ENCODE measurements around the gene VPS51.
"Not testable (repeated sequence)": the region's sequence is repeated elsewhere in the genome, so short reads cannot be mapped to it uniquely, and the experiment has no call there.

The VPS51 gene

DNA sequence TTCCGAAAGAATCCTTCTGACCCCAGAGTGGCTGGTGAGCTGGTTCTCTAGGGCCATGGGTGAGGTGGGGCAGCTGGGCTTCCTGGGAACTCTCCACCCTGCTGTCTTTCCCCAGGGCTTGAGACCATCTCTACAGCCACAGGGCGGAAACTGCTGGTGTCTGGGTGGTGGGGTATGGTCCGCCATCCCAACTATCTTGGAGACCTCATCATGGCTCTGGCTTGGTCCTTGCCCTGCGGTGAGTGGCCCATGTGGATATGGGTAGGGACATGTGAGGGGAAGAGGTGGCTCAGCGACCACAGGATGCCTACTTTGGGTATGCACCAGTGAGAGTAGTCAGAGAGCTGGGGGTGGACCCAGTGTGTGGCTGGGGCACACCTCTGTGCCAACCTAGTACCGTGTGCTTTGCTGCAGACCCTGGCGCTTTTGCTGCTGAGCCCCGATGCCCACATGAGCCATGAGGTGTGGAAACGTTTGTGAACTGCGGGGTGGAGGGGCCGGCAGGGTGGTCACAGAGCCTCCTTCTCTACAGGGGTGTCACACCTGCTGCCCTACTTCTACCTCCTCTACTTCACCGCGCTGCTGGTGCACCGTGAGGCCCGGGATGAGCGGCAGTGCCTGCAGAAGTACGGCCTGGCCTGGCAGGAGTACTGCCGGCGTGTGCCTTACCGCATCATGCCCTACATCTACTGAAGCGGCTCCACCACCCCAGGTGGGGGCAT lies 19.5 kb downstream of the VPS51 start:
- no peak overlapping the region for H3K4me3 ChIP-seq (ENCODE audit: low read depth, low read length)
- TF ChIP-seq, protein P1, sequence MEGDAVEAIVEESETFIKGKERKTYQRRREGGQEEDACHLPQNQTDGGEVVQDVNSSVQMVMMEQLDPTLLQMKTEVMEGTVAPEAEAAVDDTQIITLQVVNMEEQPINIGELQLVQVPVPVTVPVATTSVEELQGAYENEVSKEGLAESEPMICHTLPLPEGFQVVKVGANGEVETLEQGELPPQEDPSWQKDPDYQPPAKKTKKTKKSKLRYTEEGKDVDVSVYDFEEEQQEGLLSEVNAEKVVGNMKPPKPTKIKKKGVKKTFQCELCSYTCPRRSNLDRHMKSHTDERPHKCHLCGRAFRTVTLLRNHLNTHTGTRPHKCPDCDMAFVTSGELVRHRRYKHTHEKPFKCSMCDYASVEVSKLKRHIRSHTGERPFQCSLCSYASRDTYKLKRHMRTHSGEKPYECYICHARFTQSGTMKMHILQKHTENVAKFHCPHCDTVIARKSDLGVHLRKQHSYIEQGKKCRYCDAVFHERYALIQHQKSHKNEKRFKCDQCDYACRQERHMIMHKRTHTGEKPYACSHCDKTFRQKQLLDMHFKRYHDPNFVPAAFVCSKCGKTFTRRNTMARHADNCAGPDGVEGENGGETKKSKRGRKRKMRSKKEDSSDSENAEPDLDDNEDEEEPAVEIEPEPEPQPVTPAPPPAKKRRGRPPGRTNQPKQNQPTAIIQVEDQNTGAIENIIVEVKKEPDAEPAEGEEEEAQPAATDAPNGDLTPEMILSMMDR (IDR thresholded peaks at IDR 0.05; ENCODE audit: low read depth, low read length): no peak
- TF ChIP-seq POLR2A (IDR thresholded peaks at IDR 0.05; ENCODE audit: extremely low read depth, insufficient read length) (no peak), MYC (IDR thresholded peaks at IDR 0.05; ENCODE audit: low read depth, low read length) (no peak)
- TF ChIP-seq, protein P2, sequence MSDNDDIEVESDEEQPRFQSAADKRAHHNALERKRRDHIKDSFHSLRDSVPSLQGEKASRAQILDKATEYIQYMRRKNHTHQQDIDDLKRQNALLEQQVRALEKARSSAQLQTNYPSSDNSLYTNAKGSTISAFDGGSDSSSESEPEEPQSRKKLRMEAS (IDR thresholded peaks at IDR 0.05; ENCODE audit: low read depth, low read length): no peak
- peak; percentile 12 for DNase-seq (ENCODE audit: low read depth)

DNA sequence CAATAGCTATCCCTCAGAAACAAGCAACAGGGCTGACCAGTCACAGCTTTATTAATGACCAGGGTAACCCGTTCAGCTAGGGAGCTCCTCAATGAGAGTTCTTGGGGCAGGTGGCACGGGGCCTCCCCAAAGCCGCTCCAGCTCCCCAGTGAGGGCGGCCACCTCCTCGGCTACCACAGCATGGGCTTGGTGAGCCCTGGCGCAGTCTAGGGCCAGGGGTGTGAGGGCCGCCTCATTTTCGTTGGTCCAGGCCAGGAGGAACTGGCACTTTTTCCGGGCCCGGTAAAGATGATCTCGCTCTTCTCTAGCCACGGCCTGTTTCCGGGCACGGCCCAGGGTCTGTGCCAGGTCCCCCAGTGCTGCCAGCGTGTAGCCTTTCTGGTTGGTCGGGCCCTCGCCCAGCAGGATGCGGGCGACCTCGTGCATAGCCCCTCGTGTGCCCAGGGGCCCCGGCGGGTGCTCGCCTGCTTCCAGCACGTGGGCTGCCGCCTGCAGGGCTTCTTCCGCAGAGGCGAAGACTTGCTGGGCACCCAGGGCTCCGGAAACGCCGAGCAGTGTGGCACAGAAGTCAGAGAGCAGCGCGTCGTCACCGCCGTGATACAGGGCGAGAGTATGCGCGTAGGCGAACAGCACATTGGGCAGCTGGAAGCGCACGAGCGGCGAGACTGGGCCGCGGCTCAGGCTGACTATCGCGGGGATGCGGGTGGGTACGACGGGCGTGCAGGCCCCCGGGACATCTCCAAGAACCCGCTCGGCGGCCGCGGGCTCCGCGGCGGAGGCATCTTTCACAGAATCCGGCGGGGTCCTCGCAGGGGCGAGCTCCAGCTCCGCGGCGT lies 20.6 kb downstream of the VPS51 start:
- TF ChIP-seq MYC (IDR thresholded peaks at IDR 0.05; ENCODE audit: low read depth, low read length) (no peak), POLR2A (IDR thresholded peaks at IDR 0.05; ENCODE audit: extremely low read depth, insufficient read length) (no peak)
- TF ChIP-seq, protein P1 (IDR thresholded peaks at IDR 0.05; ENCODE audit: low read depth, low read length): no peak
- TF ChIP-seq, protein P2 (IDR thresholded peaks at IDR 0.05; ENCODE audit: low read depth, low read length): no peak
- DNase-seq (ENCODE audit: low read depth): peak; percentile 70
- H3K4me3 ChIP-seq (ENCODE audit: low read depth, low read length): peak overlapping the region; percentile 87

DNA sequence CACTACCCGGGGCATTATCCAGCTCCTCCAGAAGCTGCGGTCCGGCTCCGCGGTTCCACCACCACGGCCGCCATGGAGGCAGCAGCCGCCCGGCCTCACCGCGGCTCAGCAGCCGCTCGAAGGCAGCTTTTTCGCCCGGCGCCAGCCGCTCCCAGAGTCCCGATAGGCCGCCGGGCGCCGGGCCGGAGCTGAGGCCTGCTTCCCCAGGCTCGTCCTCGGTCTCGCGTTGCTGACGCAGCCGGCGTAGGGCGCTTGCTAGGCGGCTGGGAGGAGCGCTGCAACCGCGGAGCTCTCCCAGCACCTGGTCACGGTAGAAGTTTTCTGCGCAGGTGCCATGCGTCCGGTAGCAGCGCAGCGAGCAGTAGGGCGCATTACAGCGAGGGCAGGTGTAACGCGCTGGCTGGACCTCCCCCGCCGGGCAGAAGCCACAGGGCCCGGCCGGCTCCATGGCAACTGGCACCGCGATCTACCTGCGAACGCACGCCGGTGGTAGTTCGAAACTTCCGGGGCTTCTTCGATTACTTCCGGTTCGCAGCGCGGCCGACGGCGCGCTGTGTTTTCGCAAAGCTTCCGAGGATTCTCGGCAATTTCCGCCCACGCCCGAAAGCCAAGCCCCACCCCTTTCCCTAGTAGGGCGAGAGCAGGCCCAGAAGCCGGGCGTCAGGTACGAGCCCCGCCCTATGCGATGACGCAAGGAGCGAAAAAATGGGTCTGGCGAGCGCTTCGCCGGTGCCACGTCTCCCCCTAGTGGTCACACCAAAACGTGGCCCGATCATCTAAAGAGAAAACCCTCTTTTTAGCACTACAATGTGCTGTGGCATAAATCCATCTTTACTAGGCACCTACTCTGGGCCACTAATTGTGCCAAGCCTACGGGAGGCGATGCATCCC lies 21.4 kb downstream of the VPS51 start, which contains the start of gene ZNHIT2:
Gene ZNHIT2, minus strand, starts transcription at position 496 of the 891 bp plus-strand sequence. Its CDS starts 48 bp downstream, at position 448.
- peak; percentile 99 for DNase-seq (ENCODE audit: low read depth)
- TF ChIP-seq, protein P2 (IDR thresholded peaks at IDR 0.05; ENCODE audit: low read depth, low read length): peak; percentile 66
- TF ChIP-seq MYC (IDR thresholded peaks at IDR 0.05; ENCODE audit: low read depth, low read length) (peak; percentile 54; the same call in 1 of the 2 replicates), POLR2A (IDR thresholded peaks at IDR 0.05; ENCODE audit: extremely low read depth, insufficient read length) (peak; percentile 70)
- TF ChIP-seq, protein P1 (IDR thresholded peaks at IDR 0.05; ENCODE audit: low read depth, low read length): peak; percentile 89
- H3K4me3 ChIP-seq (ENCODE audit: low read depth, low read length): peak within 1 kb of the TSS; percentile 87

DNA sequence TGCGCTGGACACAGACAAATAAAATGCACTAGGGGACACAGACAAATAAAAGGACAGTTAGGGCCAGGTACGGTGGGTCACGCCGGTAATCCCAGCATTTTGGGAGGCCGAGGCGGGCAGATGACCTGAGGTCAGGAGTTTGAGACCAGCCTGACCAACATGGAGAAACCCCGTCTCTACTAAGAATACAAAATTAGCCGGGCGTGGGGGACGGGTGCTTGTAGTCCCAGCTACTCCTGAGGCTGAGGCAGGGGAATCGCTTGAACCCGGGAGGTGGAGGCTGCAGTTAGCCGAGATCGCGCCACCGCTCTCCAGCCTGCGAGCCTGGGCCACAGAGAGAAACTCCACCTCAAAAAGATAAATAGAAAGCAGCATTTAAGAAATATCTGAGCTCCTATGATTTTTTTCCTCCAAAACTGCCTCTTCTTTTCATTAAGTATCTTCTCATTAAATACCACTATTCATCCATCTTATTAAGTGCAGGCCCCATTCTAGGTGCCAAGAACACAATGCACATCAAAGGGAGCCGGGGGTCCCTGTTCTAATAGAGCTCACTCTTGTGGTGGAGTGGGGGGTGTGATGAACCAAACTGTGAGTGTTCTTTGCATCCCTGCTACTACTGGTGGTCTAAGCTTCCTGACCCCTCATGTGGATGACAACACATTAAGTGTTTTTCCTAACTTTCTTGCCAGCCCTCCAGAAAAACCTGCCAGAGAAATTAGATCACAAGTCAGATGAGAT lies 22.3 kb downstream of the VPS51 start:
- no peak for DNase-seq (ENCODE audit: low read depth)
- TF ChIP-seq, protein P2 (IDR thresholded peaks at IDR 0.05; ENCODE audit: low read depth, low read length): no peak
- TF ChIP-seq, protein P1 (IDR thresholded peaks at IDR 0.05; ENCODE audit: low read depth, low read length): no peak
- TF ChIP-seq POLR2A (IDR thresholded peaks at IDR 0.05; ENCODE audit: extremely low read depth, insufficient read length): no peak
- TF ChIP-seq MYC (IDR thresholded peaks at IDR 0.05; ENCODE audit: low read depth, low read length): no peak
- H3K4me3 ChIP-seq (ENCODE audit: low read depth, low read length): no peak overlapping the region

DNA sequence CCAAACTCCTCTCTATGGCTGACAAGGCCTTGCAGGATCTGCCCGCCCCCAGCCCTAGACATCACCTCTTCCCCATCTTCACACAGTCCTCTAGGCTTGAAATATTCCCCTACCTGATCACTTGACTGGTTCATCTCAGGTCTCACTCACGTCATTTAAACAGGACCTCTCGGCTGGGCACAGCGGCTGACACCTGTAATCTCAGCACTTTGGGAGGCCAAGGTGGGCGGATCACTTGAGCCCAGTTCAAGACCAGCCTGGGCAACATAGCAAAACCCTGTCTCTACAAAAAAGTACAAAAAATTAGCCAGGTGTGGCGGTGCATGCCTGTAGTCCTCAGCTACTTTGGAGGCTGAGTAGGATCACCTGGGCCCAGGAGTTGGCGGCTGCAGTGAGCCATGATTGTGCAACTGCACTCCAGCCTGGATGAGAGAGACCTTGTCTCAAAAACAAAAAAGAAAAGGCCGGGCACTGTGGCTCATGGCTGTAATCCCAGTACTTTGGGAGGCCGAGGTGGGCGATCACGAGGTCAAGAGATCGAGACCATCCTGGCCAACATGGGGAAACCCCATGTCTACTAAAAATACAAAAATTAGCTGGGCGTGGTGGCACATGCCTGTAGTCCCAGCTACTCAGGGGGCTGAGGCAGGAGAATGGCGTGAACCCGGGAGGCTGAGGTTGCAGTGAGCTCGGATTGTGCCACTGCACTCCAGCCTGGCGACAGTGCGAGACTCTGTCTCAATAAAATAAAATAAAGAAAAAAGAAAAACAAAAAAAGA lies 23.1 kb downstream of the VPS51 start:
- H3K4me3 ChIP-seq (ENCODE audit: low read depth, low read length); DNase-seq (ENCODE audit: low read depth): not testable (repeated sequence)

Measured in NB4 (cell line).